Measurements from ENCODE around the gene SSR1. TPM values are rescaled to one million over a fixed set of nuclear protein-coding genes. Genes with fewer than 3 reads are reported as not detected.

SSR1 gene
- total RNA-seq, 2 experiments from 2014 or later = 31.6 to 138 TPM

DNA sequence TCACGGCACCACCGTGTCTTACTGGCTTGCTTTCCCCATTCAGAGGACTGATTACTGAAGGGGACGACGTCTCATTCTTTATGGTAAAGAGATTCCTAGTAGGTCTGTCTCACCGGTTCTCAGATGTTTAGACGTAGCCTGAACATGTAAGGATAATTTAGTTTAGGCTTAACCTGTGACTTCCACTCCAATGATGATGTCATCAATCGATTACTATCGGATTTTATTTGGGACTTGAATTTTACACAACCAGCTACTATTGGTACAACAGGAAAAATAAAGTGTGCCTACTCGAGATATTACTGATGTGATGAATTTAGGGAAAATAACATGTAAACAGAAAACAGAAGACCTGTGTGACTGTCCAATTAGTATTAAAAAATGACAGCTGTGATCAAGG lies 4.5 kb upstream of the SSR1 start:
- BruUV-seq (replicated peaks) = no TSS peak
- H3K9me2 ChIP-seq (ENCODE audit: insufficient read depth, low read length) = no peaks in the 10 kb centered on the region
- H4K20me1 ChIP-seq (ENCODE audit: insufficient read depth, low read length) = no peaks in the 10 kb centered on the region
- H3K4me1 ChIP-seq (ENCODE audit: insufficient read depth, low read length, poor library complexity, severe bottlenecking) = peaks cover 11% of the 10 kb centered on the region
- POLR2A ChIA-PET = interaction anchor here (1.0 to 1.2 kb wide), 2 partner anchors 8 to 72 kb away, joined by 3 read pairs; partner anchors contain the start of genes CAGE1 and RIOK1
- no peaks in the 10 kb centered on the region for H3K9me3 ChIP-seq (ENCODE audit: low read length)
- no peak overlapping the region for H3K27ac ChIP-seq (ENCODE audit: low read depth, low read length, poor library complexity, severe bottlenecking)
- H3K36me3 ChIP-seq (ENCODE audit: insufficient read depth, low read length) = peaks cover 3% of the 10 kb centered on the region; the same call in 1 of the 2 replicates
- no peak overlapping the region for H2AFZ ChIP-seq (ENCODE audit: low read length)
- CTCF ChIA-PET (ENCODE audit: unreplicated experiment) = no interaction called here
- TF ChIP-seq EZH2phosphoT487 (IDR thresholded peaks at IDR 0.05; ENCODE audit: borderline replicate concordance, low read depth, low read length) = no peak
- TF ChIP-seq, protein P1, sequence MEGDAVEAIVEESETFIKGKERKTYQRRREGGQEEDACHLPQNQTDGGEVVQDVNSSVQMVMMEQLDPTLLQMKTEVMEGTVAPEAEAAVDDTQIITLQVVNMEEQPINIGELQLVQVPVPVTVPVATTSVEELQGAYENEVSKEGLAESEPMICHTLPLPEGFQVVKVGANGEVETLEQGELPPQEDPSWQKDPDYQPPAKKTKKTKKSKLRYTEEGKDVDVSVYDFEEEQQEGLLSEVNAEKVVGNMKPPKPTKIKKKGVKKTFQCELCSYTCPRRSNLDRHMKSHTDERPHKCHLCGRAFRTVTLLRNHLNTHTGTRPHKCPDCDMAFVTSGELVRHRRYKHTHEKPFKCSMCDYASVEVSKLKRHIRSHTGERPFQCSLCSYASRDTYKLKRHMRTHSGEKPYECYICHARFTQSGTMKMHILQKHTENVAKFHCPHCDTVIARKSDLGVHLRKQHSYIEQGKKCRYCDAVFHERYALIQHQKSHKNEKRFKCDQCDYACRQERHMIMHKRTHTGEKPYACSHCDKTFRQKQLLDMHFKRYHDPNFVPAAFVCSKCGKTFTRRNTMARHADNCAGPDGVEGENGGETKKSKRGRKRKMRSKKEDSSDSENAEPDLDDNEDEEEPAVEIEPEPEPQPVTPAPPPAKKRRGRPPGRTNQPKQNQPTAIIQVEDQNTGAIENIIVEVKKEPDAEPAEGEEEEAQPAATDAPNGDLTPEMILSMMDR (conservative IDR thresholded peaks at IDR 0.05; ENCODE audit: low read length) = no peak
- no peak overlapping the region for H3K4me3 ChIP-seq (ENCODE audit: low read depth, low read length, poor library complexity, severe bottlenecking)
- DNase-seq (ENCODE audit: low spot score) = no peak
- intact Hi-C loops (cut with micrococcal nuclease; ENCODE audit: unreplicated experiment) = no loop called here
- no peak overlapping the region for H3K4me2 ChIP-seq (ENCODE audit: low read length)
- peaks cover 5% of the 10 kb centered on the region for H3K79me2 ChIP-seq (ENCODE audit: insufficient read depth, low read depth, low read length)

DNA sequence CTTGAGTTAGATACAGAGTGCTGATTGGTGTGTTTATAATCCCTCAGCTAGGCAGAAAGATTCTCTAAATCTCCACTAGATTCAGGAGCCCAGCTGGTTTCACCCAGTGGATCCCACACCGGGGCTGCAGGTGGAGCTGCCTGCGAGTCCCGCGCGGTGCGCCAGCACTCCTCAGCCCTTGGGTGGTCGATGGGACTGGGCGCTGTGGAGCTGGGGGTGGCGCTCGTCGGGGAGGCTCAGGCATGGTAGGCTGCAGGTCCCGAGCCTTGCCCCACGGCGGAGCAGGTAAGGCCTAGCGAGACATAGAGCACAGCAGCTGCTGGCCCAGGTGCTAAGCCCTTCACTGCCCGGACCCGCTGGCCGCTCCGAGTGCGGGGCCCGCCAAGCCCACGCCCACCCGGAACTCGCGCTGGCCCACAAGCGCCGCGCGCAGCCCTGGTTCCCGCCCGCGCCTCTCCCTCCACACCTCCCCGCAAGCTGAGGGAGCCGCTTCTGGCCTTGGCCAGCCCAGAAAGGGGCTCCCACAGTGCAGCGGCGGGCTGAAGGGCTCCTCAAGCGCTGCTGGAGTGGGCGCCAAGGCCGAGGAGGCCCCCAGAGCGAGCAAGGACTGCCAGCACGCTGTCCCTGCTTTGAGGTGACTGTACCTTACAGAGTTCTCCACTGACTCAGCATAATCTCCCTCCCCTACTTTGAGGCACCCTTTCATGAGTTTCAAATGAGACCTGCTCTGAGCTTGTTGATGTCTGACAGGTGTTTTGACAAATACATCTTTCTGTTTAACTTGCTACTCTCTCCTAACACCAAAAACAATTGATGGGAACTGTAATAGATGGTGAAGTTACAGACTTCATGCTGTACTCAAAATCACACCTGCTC lies 3.9 kb upstream of the SSR1 start:
- Histone ChIP-seq H3K4me3 (ENCODE audit: low read depth, low read length, poor library complexity, severe bottlenecking) (no peak overlapping the region), H3K4me2 (ENCODE audit: low read length) (no peak overlapping the region), H4K20me1 (ENCODE audit: insufficient read depth, low read length) (peaks cover 5% of the 10 kb centered on the region), H2AFZ (ENCODE audit: low read length) (no peak overlapping the region), H3K36me3 (ENCODE audit: insufficient read depth, low read length) (peaks cover 4% of the 10 kb centered on the region; the same call in 1 of the 2 replicates), H3K9me3 (ENCODE audit: low read length) (no peaks in the 10 kb centered on the region), H3K27ac (ENCODE audit: low read depth, low read length, poor library complexity, severe bottlenecking) (no peak overlapping the region), H3K9me2 (ENCODE audit: insufficient read depth, low read length) (no peaks in the 10 kb centered on the region), H3K79me2 (ENCODE audit: insufficient read depth, low read depth, low read length) (peaks cover 11% of the 10 kb centered on the region), H3K4me1 (ENCODE audit: insufficient read depth, low read length, poor library complexity, severe bottlenecking) (peaks cover 11% of the 10 kb centered on the region)
- intact Hi-C loops (cut with micrococcal nuclease; ENCODE audit: unreplicated experiment) = no loop called here
- ChIA-PET POLR2A (interaction anchor here (0.5 to 1.7 kb wide), 5 partner anchors 9 to 73 kb away, joined by 3 to 5 read pairs (median 3); partner anchors contain the start of genes CAGE1 and RIOK1), CTCF (ENCODE audit: unreplicated experiment) (no interaction called here)
- BruUV-seq (replicated peaks) = no TSS peak
- TF ChIP-seq, protein P1 (conservative IDR thresholded peaks at IDR 0.05; ENCODE audit: low read length) = no peak
- TF ChIP-seq EZH2phosphoT487 (IDR thresholded peaks at IDR 0.05; ENCODE audit: borderline replicate concordance, low read depth, low read length) = no peak
- no peak for DNase-seq (ENCODE audit: low spot score)

All from OCI-LY7 (cell line).